Activated T-cell treated with anti-CD3 and anti-CD28 coated beads, Interleukin-2, amount 50 U/mL, for 48 hours (primary cell): Measurements from ENCODE around the gene DNAJB1.

Experiments
- DNase-seq, 2 experiments: peaks; one replicate each; pipeline ENCODE4 v3.0.0-alpha.2; 2020

Gene DNAJB1

DNA sequence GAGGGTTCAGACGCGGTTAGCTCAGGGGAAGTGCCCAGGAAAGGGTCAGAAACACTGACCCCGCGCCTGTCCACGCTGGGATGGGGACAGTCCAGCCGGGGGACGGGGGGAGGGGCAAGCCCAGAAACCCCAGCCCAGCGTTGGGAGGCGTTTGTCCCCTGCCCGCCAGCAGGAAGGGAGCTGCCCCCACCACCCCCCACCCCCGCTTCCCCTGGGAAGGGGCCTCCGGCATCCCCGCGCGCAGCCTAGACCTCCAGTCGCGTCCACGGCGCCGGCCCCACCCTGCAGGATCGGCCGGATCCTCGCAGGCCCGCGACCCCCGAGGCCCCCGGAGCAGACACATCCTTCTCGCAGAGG, 22.5 kb downstream of the DNAJB1 start:
- DNase-seq = no peak

DNA sequence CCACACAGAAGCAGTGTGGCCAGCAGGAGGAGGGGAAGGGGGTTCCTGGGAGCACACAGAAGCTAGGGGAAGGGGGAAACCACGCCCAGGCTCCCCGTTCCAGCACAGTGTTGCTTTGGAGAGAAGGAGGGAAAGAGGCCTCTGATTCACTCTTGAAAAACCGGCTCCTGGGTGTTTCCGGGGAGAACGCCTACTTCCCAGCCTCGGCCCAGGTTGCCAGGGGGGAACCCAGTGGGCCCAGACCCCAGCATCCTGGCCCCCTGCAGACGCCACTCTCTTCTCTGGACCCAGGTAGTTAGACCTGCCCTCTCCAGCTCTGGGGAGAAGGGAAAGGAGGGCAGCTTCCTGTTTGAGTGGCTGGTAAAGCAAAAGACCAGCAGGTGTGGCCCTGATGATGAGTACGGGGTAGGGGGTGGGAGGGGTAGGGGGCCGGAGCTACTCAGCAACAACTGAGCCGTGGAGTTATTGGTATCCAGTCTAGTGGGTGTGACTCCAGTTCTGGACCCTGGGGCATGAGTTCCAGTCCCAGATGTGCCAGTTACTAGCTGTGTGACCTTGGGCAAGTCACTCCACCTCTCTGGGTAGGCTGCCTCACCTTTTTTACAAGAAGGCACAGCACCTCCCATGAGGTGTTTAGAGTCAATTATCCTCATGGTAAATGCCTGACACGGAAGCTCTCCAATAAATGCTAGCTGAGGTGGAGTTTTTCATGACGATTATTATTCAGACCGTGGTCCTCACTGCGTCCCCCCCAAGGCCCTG, 23.1 kb downstream of the DNAJB1 start:
- no peak for DNase-seq

DNA sequence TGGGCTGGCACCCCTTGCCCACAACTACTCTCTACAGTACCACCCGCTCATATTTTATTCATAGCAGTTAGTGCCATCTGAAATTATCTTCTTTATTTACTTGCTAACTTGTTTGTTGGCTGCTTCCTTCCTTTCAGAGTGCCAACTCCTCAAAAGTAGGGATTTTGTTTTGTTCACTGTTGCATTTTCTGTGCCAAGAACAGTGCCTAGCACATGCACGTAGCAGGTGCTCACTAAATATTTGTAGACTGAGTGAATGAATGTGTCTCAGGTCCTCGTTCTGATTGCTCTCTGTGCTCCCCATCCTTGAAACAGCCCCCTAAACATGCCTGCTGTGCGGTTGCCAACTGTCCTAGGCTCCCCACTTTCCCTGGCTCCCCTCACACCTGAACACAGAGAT, 23.8 kb downstream of the DNAJB1 start:
- DNase-seq = no peak

DNA sequence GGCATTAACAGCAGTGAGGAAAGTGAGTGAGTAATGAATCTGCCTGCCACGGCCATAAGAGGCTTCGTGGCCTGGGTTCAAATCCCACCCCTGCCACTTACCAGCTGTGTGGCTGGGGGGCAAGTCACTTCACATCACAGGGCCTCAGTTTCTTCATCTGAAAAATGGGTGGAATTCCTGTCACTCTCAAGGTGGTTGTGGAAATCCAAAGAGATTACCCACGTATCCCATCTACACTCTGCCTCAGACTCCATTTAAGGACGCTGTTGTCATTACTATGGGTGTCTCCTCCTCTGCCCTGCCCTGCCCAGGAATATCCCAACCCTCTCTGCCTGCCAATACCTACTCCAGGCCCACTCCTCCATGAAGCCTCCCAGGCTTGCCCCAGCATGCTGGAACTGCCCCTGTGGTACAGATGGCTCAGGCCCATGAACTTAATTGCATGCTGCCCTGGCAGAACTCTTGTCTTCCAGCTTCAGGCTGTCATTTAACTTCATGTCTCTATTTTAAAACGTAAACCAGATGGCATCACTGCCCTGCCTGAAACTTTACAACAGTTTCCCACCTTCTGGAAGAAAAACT, 25.4 kb downstream of the DNAJB1 start:
- no peak for DNase-seq

DNA sequence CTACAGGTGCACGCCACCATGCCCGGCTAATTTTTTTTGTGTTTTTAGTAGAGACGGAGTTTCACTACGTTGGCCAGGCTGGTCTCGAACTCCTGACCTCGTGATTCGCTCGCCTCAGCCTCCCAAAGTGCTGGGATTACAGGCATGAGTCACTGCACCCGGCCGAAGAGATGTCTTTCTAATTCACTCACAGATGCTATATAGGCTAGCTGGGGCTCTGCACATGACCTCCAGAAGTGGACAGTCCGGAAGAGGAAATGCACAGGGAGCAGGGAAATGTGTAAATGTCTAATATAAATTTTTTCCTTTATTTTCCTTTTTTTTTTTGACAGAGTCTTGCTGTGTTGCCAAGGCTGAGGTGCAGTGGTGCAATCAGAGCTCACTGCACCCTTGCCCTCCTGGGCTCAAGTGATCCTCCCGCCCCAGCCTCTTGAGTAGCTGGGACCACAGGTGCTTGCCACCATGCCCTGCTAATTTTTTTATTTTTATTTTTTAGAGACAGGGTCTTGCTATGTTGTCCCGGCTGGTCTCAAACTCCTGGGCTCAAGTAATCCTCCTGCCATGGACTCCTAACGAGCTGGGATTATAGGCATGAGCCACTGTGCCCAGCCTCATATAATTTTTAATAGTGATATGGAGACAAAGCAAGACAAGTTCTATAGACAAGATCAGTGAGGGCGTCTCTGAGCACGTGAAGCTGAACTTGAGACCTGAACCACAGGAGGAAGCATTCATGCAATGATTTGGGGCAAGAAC, 30.6 kb downstream of the DNAJB1 start:
- no peak for DNase-seq

DNA sequence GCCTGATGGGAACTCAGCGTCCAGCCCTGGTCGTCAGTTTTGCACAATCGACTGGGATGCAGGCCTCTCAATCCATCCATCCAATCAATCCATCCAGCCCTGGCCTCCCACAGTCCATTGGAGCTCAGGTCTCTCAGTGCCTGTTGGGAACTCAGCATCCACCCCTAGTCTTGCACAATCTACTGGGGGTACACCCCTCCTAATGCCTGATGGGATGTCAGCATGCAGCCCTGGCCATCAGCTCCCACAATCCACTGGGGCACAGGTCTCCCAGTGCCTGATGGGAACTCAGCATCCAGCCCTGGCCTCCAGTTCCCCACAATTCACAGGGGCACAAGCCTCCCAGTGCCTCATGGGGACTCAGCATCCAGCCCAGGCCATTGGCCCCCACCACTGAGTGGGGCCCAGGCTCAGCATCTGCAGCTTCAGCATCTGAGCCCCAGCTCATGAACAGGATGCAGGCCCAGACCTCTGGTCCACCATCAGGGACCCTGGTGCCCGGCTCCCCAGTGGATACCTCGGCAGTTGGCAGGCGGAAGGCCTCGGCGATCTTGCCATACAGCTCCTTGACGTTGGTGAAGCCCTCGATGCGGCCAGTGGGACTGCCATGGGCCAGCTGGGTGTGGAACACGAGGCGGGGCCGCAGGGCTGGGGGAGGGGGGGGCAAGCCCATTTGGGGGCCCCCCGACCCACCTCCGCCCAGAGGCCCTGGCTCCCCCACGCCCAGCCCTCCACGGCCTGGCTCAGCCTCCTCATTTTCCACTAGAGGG, 35.8 kb downstream of the DNAJB1 start:
- DNase-seq = no peak

DNA sequence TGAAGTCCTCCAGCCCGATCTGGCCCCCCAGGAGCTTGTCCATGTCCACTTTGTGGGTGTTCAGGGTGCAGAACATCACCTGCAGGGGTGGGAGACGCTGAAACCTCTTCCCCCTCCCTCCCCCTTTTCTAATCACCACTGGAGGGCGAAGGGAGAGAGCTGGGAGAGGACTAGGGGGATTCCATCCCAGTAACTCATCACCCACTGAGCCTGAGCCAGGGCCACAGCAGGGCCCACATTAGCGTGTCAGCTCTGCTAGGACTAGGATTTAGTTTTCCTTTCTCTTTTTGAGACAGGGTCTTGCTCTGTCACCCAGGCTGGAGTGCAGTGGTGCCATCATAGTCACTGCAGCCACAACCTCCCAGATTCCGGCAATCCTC, 37.5 kb downstream of the DNAJB1 start:
- DNase-seq = no peak

DNA sequence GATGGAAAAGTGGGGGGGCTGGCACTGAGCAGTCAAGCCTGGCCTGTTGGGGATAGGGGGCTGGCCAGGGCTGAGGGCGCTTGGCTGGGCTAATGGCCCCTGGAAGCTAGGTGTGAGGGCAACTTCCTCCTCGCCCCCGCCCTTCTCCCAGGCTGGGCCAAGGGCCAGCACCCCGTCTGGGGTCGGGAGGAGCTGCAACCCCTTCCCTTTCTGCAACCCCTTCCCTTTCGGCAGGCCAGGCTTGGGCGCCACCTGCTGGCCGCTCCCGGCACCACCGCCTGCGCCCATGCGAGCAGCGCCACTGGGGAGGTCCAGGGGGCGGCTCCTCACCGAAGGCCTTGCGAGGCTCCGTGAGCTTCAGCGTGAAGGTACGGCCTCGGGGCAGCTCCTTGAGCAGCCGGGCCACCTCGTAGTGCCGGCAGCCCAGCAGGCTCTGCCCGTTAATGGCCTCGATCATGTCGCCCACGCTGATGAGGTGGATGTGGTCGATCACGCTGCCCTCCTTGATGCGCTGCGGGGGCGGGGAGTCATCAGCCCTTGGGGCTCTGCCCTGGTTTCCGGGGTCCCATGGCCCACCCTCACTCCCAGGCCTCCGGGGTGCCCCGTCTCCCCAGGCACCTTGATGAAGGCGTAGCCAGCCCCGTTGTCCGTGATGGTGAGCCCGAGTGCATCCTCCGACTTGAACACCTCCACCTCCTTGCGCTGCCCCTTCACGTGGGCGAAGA, 38.1 kb downstream of the DNAJB1 start:
- peak; percentile 87 to 88 for DNase-seq

DNA sequence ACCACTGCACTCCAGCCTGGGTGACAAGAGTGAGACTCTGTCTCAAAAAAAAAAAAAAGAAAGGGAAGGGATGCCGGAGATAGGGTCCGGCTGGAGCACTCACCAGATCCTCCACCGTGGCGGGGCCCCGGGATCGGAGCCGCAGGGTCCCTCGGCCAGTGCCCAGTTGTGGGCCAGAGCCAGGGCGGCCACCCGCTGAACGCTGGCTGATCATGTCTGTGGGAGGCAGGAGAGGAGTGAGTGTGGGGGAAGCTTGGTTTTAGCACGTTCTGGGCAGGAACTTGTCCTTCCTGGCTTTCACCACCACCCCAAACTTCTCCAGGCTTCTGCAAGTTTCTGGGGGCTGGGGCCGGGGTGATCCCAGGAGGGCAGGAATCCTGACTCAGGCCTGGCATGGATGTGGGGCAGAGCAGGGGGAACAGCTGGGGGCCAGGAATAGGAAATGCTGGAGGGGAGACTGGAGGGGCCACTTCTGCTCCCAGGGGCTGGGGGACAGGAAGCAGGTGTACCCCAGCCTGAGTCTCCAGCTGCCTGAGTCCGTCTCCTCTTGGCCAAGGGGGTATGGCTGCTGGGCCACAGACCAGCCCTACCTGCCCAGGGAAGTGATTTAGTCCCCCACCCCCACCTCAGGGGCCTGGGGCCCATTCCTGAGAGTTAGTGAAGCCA, 38.8 kb downstream of the DNAJB1 start:
- no peak for DNase-seq

DNA sequence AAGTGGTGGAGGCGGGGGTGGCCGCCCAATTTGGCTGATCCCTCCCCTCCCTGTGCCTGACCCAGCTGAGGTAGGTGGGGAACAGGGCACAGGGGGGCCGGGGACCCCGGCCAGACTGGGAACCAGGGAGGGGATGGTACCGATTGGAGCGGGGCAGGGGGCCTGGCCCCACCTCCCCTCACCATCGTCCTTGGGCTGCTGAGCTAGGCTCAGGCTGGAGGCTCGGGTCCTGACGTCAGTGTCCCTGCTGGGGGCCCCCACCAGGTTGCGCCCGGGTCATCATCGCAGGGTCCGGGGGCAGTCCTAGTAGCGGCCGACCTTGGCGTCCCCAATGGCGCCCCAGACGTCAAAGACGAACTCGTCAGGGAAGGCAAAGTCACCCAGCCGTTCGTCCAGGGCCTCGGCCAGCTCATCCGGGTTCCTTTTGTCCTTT, 40.1 kb downstream of the DNAJB1 start:
- DNase-seq = no peak

DNA sequence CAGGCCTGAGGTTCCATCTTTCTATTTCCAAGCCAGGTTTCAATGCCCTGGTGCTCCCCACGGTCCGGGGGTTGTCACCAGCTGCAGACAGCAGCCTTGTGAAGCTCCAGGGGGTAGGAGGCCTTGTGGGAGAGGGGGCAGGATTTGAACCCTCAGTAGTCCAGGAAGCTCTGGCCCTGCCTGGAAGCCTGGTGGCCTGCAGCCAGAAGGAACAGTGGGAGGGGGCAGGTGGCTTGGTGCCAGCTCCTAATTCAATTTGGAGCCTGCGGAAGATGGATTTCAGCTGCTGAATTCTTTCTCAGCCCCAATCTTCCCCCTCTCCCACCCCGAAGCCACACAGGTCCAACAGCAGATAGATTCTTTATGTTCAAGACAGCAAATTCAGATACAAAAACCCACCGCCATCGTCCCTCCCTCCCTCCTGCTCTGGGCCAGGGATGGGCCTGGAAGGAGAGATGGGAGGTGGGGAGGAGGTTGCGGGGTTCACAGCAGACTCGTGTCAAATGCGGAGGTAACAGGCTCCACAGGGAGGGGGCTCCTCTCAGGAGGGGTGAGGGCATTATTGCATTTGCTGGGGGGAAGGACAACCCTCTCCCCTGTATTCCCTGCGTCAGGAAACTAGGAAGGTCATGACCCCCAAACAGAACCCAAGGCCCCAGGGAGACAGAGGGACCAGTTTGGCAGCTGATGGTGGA, 40.6 kb downstream of the DNAJB1 start:
- DNase-seq = no peak

DNA sequence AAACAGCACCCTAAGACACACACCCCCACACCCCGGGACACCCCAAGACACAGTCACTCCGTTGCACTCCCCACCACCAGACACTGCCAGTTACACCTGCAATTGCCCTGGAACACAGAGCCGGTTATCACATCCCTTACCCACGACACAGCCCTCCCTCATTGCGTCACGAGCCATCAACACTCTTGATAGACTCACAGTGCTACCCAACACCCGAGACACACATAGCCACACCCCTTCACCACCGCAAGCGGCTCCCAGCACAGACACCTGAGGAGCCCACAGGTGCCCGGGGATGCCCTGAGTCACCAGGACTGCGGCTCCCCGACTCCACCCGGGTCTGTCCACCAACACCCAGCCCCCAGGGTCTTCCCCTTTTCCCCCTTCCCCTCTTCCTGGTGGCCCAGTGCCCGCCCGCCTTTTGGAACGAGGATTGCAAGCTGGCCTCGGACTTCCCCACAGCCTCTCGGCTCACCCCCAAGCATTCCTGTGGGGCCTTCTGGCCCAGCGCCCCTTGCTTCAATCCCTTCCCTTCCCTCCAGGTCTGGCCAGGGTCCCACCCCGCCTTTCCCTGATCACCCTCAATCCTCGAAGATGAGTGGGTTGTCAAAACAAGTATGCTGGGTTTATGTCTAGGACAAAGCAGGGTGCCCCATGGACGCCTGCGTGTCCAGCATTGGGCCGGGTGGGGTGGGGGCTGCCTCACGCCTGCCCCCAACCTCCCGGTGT, 41.4 kb downstream of the DNAJB1 start:
- no peak for DNase-seq

DNA sequence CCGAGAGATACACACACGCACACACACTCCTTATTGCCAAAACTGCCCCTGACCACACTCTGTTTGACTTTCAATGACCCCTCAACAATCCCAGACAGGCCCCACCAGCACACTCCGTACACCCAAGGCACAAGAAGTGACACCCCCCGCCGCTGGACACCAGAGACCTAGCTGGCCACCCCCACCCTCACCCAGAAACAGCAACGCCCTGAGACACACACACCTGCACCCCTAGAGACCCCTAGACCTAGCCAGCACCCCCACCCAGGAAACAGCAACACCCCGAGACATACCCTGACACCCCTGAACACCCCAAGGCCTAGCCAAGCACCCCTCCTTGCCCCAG, 41.9 kb downstream of the DNAJB1 start:
- no peak for DNase-seq

DNA sequence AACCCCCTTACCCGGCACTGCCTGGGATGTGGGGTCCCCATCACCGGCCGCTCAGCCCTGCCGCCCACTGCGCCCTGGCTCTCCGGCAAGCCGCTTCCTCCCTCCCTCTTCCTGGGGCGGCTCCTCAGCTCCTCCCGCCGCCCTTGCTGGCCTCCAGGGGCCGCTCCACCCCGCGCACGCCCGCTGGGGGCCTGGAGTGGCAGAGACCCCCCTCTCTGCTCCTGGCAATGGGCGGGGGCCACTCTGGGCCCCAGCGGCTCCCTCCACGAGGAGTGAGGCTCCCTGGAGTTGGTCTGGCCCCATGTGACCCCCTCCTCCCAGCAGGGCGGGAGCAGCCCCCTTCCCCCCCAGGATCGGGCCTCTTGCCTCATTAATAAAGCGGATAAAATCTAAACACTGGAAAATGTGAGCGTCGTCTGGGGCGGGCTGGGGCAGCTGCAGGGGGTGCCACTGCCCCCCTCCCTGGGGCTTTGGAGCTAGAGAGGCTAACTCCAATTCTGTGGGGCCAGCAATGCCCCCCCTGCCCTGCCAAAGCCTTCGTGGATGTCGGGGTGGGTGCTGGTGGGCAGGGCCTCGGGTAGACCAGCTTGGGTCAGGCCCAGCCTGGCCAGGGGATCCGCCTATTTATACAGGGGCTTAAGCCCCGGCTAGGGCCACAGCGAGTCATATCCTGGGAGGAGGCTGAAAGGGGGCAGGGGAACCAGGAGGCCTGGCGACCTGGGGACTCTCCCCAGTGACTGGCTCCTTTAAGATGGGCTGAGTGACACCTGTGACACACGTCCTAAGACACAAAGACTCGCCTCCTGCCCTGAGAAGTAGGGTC, 42.7 kb downstream of the DNAJB1 start, which contains the start of gene PTGER1:
Gene PTGER1 (minus strand): TSS at position 104 of the 823 bp plus-strand sequence. CDS start 1,034 bp downstream, outside the sequence.
- peak; percentile 55 to 68 for DNase-seq

DNA sequence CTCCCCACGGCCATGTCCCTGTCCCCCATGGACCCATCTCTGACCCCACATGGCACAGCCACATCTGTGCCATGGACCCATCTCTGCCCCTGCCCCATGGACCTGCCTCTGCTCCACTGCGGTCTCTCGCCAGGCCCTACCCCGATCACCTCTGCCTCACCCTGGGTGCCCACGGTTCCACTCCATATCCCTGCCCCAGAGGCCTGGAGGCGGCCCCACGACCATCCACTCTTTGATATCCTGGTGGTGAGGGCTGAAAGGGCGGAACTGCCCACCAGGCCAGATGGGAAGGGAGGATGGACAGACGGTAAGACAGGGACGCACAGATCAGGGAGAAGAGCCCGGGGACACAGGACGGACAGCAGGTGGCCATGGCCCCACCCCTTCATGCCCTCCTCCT, 43.4 kb downstream of the DNAJB1 start:
- peak in 1 of 2 experiments; percentile 29 for DNase-seq

DNA sequence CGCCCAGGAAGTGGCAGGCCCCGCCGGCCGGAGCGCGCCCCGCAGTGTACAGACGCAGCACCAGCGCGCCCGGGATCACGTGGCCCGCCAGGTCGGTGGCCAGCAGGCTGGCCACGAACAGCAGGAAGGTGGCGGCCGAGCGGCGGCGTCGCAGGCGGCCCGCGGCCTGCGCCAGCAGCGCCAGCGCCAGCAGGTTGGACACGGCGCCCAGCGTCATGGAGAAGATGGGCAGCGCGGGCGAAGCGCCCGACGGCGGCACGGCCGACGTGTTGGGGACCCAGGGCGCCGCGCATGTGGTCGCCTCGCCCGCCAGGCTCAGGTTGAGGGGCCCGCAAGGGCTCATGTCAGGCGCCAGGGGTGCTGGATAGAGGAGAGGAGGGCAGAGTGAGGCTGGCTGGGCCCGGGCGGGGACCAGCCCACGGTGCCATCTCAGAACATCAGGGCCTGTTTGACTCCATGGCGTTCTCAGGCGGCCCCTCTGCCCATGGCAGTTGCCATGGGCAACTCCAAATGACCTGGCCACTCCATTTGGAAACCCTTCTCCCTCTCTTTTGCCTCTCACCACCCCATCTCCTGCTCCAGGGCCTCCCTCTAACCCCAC, 44.1 kb downstream of the DNAJB1 start:
- no peak for DNase-seq

DNA sequence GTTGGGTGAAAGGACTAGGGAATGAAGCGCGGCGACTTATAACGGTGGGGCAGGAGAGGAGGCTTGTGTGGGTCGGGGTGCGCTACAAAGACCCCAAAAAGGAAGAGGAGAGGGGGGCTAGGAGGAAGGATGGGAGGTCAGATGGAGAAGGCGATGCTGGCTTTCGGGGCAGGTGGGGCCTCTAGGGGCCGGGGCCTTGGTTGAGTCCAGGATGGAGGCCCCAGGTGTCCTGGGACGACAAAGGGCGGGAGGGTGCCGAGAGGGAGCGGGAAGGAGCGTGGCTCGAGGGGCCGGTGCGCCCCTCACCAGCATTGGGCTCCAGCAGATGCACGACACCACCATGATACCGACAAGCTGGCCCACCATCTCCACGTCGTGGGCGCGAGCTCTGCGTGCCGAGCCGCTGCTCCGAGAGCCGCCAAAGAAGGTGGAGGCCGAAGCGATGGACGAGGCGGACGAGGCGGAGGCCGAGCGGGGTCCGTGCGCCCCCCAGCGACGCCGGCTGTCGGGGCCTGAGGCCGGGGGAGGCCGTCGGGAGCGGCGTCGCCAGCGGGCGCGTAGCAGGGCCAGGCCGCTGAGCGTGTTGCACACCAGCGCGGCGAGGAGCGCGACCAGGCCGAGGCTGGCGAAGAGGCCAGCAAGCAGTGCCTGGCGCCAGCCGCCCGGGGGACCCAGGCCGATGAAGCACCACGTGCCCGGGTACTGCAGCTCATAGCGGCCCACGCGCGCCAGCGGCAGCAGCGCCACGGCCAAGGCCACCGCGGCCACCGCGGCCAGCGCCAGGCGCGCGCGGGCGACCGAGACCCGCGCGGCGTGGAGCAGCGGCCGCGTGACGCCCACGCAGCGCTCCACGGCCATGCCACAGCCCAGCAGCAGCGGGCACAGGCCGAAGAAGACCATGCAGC, 44.9 kb downstream of the DNAJB1 start:
- peak; percentile 31 to 48 for DNase-seq
